Neural cell (in vitro differentiated cells): ENCODE data around the gene WDR87.

Experiments
- CTCF ChIP-seq: fragments of 450-650 bp; IDR thresholded peaks from 2 replicates; pipeline ENCODE4 v1.5.1; 2014; ENCODE audit warnings: antibody characterized with exemption, mild to moderate bottlenecking, moderate library complexity; ENCODE audit not compliant: poor library complexity, severe bottlenecking
- EP300 ChIP-seq: fragments of 450-650 bp; conservative IDR thresholded peaks from 2 replicates; pipeline ENCODE4 v1.6.1; 2014; ENCODE audit warnings: antibody characterized with exemption, mild to moderate bottlenecking, moderate library complexity; ENCODE audit not compliant: poor library complexity, severe bottlenecking
- EZH2 ChIP-seq: fragments of 200-600, 300-800 bp; shearing (Covaris generic), sonication (generic); IDR thresholded peaks from 2 replicates; pipeline ENCODE4 v1.6.1; 2014; ENCODE audit warnings: antibody characterized with exemption, low read length, borderline replicate concordance, mild to moderate bottlenecking; ENCODE audit not compliant: insufficient read depth, poor library complexity, severe bottlenecking
- MXI1 ChIP-seq: fragments of 450-650 bp; conservative IDR thresholded peaks from 2 replicates; pipeline ENCODE4 v1.6.1; 2014; ENCODE audit warnings: antibody characterized with exemption, mild to moderate bottlenecking; ENCODE audit not compliant: poor library complexity, severe bottlenecking
- SMC3 ChIP-seq: fragments of 450-650 bp; conservative IDR thresholded peaks from 2 replicates; pipeline ENCODE4 v1.6.1; 2014; ENCODE audit warnings: antibody characterized with exemption, mild to moderate bottlenecking, moderate library complexity; ENCODE audit not compliant: poor library complexity

DNA sequence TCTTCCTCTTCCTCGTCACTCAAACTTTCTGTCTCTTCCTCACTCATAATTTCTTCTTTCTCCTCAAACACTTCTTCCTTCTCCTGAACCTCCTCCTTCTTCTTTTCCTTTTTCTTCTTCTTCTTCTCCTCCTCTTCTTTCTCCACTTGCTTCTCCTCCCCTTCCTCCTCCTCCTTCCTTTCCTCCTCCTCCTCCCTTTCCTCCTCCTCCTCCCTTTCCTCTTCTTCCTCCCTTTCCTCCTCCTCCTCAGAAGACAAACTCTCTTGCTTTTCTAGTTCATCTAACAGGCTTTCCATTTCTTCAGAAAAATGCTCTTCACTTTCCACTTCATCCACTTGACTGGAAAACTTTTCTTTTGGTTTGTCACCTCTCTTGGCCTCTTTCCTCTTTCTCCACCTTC lies 19.8 kb downstream of the WDR87 start:
- TF ChIP-seq CTCF (no peak), SMC3 (no peak), EZH2 (no peak), MXI1 (no peak), EP300 (no peak)
